Suprapubic skin (tissue), 4 donors: ENCODE measurements around the gene UNKL.

Experiments used
- CTCF ChIP-seq, 2 donors: fragments of 200-600 bp in 1 of 2; fragments of 450-650 bp in 1 of 2; sonication (generic) in 1 of 2; IDR thresholded peaks; one replicate each; pipeline ENCODE4 v1.5.1; 2016 to 2019; ENCODE audit warnings: antibody characterized with exemption in 2 of 2, mild to moderate bottlenecking in 1 of 2, moderate library complexity in 1 of 2
- POLR2A ChIP-seq, 2 donors: fragments of 450-650 bp; IDR thresholded peaks; one replicate each; pipeline ENCODE4 v1.6.1; 2017; ENCODE audit warnings: antibody characterized with exemption in 2 of 2, mild to moderate bottlenecking in 2 of 2, moderate library complexity in 2 of 2
- POLR2AphosphoS5 ChIP-seq, 3 donors: sonication (generic); formaldehyde crosslinking; IDR thresholded peaks; one replicate each; pipeline ENCODE4 v1.6.1; 2017; ENCODE audit warnings: antibody characterized with exemption in 3 of 3

DNA sequence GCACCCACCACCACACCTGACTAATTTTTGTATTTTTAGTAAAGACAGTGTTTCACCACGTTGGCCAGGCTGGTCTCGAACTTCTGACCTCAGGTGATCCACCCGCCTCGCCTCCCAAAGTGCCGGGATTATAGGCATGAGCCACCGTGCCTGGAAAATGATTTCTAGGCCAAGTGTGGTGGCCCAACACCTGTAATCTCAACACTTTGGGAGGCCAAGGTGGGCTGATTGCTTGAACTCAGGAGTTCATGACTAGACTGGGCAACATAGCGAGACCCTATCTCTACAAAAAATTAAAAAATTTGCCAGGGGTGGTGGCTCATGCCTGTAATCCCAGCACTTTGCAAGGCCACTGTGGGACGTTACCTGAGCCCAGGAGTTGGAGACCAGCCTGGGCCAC, 92.1 kb downstream of the UNKL start:
- TF ChIP-seq POLR2A (IDR thresholded peaks at IDR 0.05) (no peak), CTCF (IDR thresholded peaks at IDR 0.05) (no peak), POLR2AphosphoS5 (IDR thresholded peaks at IDR 0.05) (no peak)
